Measurements from ENCODE around the gene TNFRSF1A. TPM values are rescaled to one million over a fixed set of nuclear protein-coding genes. Genes with fewer than 3 reads are reported as not detected.

Gene TNFRSF1A
- total and polyA plus RNA-seq, 2 of the 13 experiments (the other 11 are each of a cell fraction or from before 2014, with no cell fraction given) = 41.5 to 61.2 TPM

DNA sequence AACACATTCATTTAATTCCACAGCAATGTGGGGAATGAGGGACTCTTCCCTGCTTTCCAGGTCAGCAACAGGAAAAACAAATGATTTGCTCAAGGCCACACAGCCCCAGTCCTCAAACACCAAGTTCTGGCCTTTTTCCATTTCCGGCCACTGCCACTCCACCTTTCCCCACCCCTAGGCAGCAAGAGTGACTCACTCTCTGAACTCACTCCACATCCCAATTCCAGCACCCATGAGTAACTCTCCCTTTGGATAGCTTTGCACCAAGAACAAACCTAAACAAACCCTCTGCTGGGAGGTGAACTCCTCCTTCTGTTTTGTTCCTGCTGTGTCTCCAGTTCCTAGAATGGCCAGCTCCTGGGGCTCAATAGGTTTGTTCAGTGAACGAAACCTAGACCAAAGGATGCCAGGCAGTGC lies 61.8 kb downstream of the TNFRSF1A start (continued):
- TF ChIP-seq RERE (CRISPR knock-in tag; IDR thresholded peaks at IDR 0.05; ENCODE audit: low read depth) = no peak
- peak; percentile 12 for TF ChIP-seq SKI (IDR thresholded peaks at IDR 0.05; ENCODE audit: partially characterized antibody)
- TF ChIP-seq, protein P1, sequence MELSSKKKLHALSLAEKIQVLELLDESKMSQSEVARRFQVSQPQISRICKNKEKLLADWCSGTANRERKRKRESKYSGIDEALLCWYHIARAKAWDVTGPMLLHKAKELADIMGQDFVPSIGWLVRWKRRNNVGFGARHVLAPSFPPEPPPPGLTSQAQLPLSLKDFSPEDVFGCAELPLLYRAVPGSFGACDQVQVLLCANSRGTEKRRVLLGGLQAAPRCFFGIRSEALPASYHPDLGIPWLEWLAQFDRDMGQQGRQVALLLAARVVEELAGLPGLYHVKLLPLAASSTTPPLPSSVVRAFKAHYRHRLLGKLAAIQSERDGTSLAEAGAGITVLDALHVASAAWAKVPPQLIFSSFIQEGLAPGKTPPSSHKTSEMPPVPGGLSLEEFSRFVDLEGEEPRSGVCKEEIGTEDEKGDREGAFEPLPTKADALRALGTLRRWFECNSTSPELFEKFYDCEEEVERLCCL (CRISPR knock-in tag; IDR thresholded peaks at IDR 0.05; ENCODE audit: borderline replicate concordance) = no peak
- no peak for TF ChIP-seq ZSCAN20 (CRISPR knock-in tag; IDR thresholded peaks at IDR 0.05; ENCODE audit: borderline replicate concordance)
- TF ChIP-seq GABPB1 (CRISPR knock-in tag; IDR thresholded peaks at IDR 0.05) = peak; percentile 66
- TF ChIP-seq FOXM1 (CRISPR knock-in tag; IDR thresholded peaks at IDR 0.05) = no peak
- TF ChIP-seq ZMAT3 (CRISPR knock-in tag; conservative IDR thresholded peaks at IDR 0.05) = no peak
- TF ChIP-seq ZKSCAN5 (CRISPR knock-in tag; IDR thresholded peaks at IDR 0.05) = no peak
- no peak for TF ChIP-seq ZNF557 (CRISPR knock-in tag; IDR thresholded peaks at IDR 0.05)
- no peak for TF ChIP-seq ZNF772 (CRISPR knock-in tag; IDR thresholded peaks at IDR 0.05)
- no peak for TF ChIP-seq RBFOX2 (IDR thresholded peaks at IDR 0.05; ENCODE audit: low read depth, low read length)
- no peak for TF ChIP-seq ZNF781 (CRISPR knock-in tag; IDR thresholded peaks at IDR 0.05; ENCODE audit: borderline replicate concordance, not compliant biosample characterization)
- TF ChIP-seq, protein P2, sequence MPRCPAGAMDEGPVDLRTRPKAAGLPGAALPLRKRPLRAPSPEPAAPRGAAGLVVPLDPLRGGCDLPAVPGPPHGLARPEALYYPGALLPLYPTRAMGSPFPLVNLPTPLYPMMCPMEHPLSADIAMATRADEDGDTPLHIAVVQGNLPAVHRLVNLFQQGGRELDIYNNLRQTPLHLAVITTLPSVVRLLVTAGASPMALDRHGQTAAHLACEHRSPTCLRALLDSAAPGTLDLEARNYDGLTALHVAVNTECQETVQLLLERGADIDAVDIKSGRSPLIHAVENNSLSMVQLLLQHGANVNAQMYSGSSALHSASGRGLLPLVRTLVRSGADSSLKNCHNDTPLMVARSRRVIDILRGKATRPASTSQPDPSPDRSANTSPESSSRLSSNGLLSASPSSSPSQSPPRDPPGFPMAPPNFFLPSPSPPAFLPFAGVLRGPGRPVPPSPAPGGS (CRISPR knock-in tag; IDR thresholded peaks at IDR 0.05) = no peak
- TF ChIP-seq PRDM15 (CRISPR knock-in tag; IDR thresholded peaks at IDR 0.05) = no peak
- no peak for TF ChIP-seq ZFYVE20 (CRISPR knock-in tag; IDR thresholded peaks at IDR 0.05; ENCODE audit: borderline replicate concordance, low read depth)
- TF ChIP-seq, protein P3, sequence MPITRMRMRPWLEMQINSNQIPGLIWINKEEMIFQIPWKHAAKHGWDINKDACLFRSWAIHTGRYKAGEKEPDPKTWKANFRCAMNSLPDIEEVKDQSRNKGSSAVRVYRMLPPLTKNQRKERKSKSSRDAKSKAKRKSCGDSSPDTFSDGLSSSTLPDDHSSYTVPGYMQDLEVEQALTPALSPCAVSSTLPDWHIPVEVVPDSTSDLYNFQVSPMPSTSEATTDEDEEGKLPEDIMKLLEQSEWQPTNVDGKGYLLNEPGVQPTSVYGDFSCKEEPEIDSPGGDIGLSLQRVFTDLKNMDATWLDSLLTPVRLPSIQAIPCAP (CRISPR knock-in tag; IDR thresholded peaks at IDR 0.05; ENCODE audit: low read depth) = no peak
- TF ChIP-seq HIVEP1 (CRISPR knock-in tag; IDR thresholded peaks at IDR 0.05) = no peak
- no peak for TF ChIP-seq ZNF205 (CRISPR knock-in tag; IDR thresholded peaks at IDR 0.05)
